Myocyte (in vitro differentiated cells): ENCODE data around the gene PIK3CB. TPM values are rescaled to one million over a fixed set of nuclear protein-coding genes. Genes with fewer than 3 reads are reported as not detected.
"Not testable (repeated sequence)": the region's sequence is repeated elsewhere in the genome, so short reads cannot be mapped to it uniquely, and the experiment has no call there.

ENCODE experiments used
- DNase-seq: peaks from one replicate; pipeline ENCODE4 v3.0.0-alpha.2; 2012; ENCODE audit warnings: low read depth
- total RNA-seq: library from RNA; depleted of rRNA; stranded (reverse); fragments of >200 nt; gene quantifications from 2 replicates; pipeline ENCODE4 v1.2.3, GENCODE V29; 2014

Gene PIK3CB
- total RNA-seq, 1 donor from 2014 or later = 5.6 TPM

GRCh38 chr3:138848696-138849095, 14.0 kb upstream of the PIK3CB start:
- no peak for DNase-seq

GRCh38 chr3:138846824-138847223, 12.1 kb upstream of the PIK3CB start:
- DNase-seq = not testable (repeated sequence)

GRCh38 chr3:138846262-138846791, 11.6 kb upstream of the PIK3CB start:
- no peak for DNase-seq

GRCh38 chr3:138845771-138846173, 11.0 kb upstream of the PIK3CB start:
- no peak for DNase-seq

GRCh38 chr3:138845181-138845601, 10.5 kb upstream of the PIK3CB start:
- no peak for DNase-seq

- no peak for DNase-seq
Observed at GRCh38 chr3:138842483-138843188, 7.9 kb upstream of the PIK3CB start.

GRCh38 chr3:138838385-138838784, 3.7 kb upstream of the PIK3CB start:
- DNase-seq = not testable (repeated sequence)

- not testable (repeated sequence) for DNase-seq
Observed at GRCh38 chr3:138835846-138836245, 1.1 kb upstream of the PIK3CB start.

GRCh38 chr3:138835397-138835757, 649 bp upstream of the PIK3CB start:
- DNase-seq = no peak

- DNase-seq = peak; percentile 32
Observed at GRCh38 chr3:138833899-138834595, 681 bp downstream of the PIK3CB start.

GRCh38 chr3:138832473-138833057, 2.2 kb downstream of the PIK3CB start:
- DNase-seq = not testable (repeated sequence)

- no peak for DNase-seq
Observed at GRCh38 chr3:138829886-138830510, 4.7 kb downstream of the PIK3CB start.

- DNase-seq = no peak
Observed at GRCh38 chr3:138829097-138829496, 5.6 kb downstream of the PIK3CB start.

GRCh38 chr3:138827222-138827621, 7.5 kb downstream of the PIK3CB start:
- no peak for DNase-seq

- no peak for DNase-seq
Observed at GRCh38 chr3:138825336-138825735, 9.4 kb downstream of the PIK3CB start.

- DNase-seq = no peak
Observed at GRCh38 chr3:138824114-138824506, 10.6 kb downstream of the PIK3CB start.

GRCh38 chr3:138820379-138820778, 14.3 kb downstream of the PIK3CB start:
- not testable (repeated sequence) for DNase-seq

- no peak for DNase-seq
Observed at GRCh38 chr3:138818185-138818860, 16.4 kb downstream of the PIK3CB start.

- DNase-seq = no peak
Observed at GRCh38 chr3:138817695-138818094, 17.0 kb downstream of the PIK3CB start.

GRCh38 chr3:138812806-138813205, 21.9 kb downstream of the PIK3CB start:
- no peak for DNase-seq
